Activated CD4-positive, alpha-beta T cell treated with anti-CD3 and anti-CD28 coated beads, Interleukin-2, amount 50 U/mL, for 48 hours (primary cell): ENCODE measurements around the gene IGSF9B.

Experiments used
- DNase-seq, 2 experiments: peaks; one replicate each; pipeline ENCODE4 v3.0.0-alpha.2; 2020

Gene IGSF9B

GRCh38 chr11:133984828-133985227 lies 28.1 kb upstream of the IGSF9B start:
- DNase-seq, result no peak

DNA sequence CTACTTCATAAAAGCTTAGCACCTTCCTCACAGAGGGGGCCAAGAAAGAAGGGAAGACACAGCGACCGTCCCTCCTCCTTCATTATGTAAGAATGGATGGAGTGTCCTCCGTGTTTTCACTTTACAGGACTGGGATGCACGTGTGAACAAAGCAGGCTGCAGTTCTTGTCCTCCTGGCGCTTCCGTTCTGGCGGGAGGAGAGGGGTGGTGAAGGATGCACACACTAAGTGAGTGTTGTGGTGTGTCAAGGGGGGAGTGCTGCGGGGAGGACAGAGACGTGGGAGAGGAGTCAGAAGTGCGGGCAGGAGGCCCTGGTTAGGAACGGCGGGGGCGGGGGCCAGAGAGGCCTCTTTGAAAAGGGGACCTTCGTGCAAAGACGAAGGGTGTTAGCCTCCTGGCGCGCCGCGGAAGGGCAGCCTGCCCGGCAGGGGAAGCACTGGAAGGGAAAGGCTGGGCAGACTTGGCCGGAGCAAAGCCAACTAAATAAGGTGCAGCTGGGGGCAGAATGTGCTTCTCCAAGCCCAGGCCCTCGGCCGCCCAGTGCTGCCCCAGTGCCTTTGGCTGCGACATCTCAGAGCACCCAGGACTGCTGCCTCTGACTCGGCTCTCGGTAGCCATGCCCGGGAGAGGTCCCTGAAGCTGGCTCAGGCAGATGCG lies 27.0 kb upstream of the IGSF9B start:
- DNase-seq, result no peak

DNA sequence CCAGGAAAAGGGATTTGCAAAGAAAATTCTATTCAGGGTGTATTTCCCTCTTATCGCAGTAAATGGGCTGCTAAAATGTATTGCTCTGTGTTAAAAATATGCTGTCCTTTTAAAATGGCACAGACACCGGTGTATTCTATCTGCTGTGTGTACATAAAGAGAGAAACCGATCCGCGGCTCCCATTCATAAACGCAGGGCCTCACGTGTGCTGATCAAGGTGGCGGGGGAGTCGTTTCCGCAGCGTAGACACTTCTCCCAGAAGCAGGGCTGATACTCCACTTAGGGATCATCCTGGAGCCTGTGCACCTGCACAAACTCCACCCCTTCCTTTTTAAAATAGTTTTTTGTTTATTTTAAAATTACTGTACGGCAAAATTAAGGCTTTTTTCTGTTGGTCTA lies 26.1 kb upstream of the IGSF9B start:
- DNase-seq, result no peak

DNA sequence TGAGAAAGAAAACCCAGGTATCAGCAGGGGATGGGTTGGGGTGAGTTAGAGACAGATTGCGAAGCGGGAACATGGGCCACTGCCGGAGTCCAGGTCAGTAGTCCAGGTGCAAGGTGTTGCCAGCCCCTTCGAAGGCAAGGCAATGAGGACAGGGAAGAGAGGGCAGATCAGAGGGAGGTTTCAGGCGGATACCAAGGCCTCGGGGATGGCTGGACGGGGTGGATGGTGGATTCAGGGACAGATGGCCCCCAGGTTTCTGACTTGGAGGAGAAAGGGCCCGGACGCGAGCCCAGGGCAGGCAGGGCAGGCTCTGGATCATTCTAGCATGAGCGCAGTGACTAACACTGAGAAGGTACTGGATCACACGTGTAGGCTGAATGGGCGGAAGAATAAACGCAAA lies 25.4 kb upstream of the IGSF9B start:
- DNase-seq, result no peak

DNA sequence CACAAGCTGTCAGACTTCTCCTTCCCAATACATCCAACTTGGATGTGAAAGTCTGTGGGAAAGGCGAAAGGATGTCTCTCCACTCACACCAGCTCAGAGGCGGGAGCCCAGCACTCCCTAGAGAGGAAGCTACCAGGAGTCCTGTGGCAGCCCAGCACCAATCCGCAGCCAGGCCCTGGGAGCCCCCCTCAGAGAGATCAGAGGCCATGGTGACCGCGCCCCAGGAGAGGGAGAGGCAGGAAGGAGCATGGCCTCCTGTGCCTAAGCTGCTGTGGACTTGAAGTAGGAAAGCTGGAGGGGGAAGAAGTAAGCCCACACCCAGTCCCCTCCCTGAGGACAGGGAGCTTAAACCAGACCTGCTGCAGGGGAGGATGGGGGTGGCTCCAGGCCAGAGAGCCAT lies 24.4 kb upstream of the IGSF9B start:
- no peak for DNase-seq

DNA sequence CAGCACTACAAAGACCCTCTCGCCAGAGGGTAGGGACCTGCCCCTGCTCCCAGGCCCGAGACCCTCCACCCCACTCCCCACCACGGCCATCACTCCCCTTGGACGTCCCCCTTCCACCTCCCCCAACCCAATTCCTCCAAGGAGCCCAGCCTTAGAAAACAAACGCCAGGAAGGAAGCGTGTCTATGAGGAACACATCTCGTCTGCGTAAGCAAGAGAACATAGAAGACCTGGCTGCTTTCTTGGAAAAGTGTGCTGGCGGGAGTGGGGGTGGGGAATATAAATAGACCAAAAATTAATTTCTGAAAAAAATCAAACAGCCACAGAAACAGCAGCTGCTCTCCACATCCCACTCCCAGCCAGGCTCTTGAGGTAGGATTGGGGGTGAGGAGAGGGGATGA lies 23.9 kb upstream of the IGSF9B start:
- no peak for DNase-seq

GRCh38 chr11:133978794-133979193 lies 22.0 kb upstream of the IGSF9B start:
- DNase-seq, result no peak

DNA sequence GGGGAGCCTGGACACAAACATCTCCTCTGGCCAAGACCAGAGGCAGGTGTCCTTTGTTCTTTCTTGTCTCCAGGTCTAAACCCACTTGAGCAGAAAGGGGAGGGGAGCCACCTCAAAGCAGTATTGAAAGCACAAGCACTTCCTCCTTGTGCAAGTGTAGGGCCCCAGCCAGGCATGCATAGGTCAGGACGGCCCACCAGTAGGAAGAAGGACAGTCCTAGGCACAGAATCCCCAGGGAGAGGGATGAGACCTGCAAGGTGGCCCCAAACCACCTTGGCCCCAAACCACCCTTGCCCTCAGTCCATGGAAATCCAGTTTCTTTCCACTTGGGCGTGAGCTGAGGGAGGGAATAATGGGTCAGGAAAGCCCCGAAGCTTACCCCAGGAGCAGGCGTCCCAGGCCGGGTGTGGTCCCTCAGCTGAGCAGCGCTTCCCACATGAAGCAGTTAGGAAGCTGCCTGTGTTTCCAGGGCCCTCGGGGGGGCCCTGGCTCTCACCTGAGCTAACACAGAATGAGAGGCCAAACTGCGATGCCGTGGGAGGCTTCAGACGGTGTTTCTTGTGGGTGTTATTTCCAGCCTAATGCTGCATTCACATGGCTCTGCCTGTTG lies 20.4 kb upstream of the IGSF9B start:
- DNase-seq, result no peak

- DNase-seq, result no peak
Measured at GRCh38 chr11:133975488-133975849, 18.7 kb upstream of the IGSF9B start.

- DNase-seq, result no peak
Measured at GRCh38 chr11:133974836-133975487, 18.2 kb upstream of the IGSF9B start.

DNA sequence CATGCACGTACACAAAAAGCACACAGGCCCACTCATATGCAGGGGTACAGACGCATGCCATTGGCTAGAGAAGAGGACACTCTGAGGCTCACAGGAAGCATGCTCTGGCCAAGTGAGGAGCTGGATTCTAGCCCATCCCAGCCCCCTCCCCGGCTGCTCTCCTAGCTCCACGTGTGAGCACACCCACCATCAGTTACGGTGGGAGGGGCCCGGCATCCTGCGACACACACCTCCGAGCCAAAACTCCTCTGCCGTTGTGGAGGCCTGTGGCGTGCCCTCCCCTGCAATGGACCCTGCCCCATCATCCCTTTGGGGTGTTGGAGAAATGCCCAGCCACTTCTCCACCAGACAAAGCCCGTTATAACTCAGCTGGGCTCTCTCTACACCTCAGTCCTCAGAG lies 15.1 kb upstream of the IGSF9B start:
- no peak for DNase-seq

DNA sequence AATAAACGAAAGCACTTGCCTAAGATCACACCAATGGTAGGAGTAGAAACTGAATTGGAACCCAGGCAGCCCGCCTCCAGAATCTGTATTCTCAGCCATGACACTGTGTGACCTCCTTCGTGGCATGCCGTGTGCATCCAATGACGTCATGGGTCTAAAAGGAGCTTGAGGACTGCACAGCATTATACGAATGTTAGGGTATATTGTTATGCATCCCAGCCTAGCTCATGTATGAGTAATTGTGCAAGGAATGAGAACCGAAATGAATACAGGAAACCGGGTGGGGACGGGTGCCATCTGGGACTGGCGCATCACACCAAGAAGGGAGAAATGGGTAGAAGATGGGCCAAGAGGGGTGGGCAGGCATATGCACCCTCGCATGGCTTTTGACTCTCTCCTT lies 12.3 kb upstream of the IGSF9B start:
- DNase-seq, result no peak

DNA sequence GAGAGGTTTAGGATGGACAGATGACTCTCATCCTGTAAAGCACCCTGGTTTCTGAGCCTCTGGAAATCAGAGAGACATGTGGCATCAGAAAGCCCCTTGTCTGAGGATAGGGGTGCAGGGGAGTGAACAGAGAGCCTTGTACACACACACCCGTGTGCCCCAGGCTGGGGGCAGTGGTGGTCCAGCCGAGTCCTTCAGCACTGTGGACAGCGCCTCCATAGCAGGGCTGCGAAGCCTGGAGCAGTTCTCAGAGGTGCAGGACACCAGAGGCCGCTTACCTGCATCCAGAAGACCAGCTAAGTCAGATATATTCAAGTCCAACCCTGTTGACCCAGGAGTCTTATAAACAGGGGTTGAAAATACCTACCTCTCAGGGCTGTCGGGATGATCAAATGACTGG lies 11.5 kb upstream of the IGSF9B start:
- DNase-seq, result no peak

- DNase-seq, result no peak
Measured at GRCh38 chr11:133967599-133968238, 11.0 kb upstream of the IGSF9B start.

DNA sequence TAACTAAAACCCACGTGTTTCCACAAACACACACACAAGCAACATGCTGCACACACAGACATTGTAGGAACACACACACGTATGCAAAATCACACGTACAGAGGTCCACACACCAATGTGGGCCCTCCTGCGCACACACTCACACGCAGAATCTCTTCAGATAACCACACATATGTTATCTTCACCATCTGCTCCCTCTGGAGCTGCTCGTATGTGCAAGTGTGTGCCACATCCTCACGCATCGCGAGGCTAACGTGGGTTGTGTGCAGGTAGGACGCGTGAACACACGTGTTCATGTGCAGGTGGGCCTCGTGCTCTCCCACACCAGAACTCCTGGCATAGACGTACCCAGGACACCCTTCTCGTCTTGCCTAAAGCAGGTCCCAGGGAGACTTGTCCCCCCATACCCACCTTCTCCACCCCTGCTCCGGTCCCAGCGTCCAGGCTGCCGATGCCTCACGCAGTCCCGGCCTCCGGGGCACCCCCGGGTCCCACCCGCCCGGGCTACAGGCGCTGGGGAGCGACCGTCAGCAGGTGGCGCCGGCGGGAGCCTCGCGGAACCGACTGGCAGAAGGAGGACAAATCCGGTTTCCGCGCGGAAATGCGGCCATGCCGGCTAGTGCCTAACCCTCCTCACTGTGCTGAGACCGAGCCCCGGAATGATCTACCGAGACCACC lies 10.3 kb upstream of the IGSF9B start:
- DNase-seq, result peak; percentile 77 to 81

DNA sequence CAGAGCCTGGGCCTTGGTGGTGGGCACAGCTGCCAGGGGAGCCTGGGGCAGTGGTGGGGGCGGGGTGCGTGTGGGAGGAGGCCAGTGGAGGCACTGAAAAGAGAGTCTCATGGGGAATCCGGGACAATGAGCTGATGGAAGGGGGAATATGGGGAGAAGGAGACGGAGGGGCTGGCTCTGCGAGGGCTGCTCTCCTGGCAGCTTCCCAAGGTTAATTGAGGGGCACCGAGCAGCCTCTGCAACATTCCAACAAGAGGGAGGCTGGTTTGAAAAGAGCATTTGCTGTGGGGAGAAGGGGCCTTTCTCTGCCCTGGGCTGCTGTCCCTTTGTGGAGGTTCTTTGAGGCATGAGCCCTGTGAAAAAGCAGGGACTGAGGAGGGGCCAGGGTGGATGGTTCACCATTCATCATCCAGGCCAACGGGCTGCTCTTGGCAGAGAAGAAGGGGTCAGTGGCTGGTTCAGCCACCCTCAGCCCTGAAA lies 9.4 kb upstream of the IGSF9B start:
- DNase-seq, result no peak

DNA sequence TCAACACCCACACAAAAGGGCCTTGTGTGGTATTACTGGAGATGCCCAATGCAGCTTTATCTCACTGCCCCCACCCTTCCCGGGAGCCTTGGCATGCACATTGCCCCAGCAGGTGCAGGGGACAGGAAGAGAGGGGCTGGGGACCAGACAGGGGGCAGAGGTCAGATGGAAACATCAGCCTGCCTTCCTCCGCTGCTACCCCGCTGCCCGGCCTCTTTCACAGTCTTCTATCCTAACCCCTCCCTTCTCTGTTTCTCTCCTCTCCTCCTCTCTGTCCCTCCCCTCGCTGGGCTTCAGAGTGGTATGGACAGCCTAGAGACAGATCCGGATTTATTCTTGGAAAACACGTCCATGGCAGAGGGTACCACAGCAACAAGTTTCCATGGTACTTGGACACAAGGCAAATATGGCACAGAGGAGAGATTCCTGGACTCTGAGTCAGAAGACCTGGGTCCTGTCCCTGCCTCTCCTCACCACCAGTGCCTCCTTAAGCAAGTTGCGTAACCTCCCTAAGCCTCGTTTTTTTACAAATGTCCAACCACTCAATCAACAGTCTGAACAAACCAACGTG lies 8.3 kb upstream of the IGSF9B start:
- no peak for DNase-seq

GRCh38 chr11:133964356-133964755 lies 7.6 kb upstream of the IGSF9B start:
- no peak for DNase-seq

- no peak for DNase-seq
Measured at GRCh38 chr11:133961890-133962289, 5.1 kb upstream of the IGSF9B start.

DNA sequence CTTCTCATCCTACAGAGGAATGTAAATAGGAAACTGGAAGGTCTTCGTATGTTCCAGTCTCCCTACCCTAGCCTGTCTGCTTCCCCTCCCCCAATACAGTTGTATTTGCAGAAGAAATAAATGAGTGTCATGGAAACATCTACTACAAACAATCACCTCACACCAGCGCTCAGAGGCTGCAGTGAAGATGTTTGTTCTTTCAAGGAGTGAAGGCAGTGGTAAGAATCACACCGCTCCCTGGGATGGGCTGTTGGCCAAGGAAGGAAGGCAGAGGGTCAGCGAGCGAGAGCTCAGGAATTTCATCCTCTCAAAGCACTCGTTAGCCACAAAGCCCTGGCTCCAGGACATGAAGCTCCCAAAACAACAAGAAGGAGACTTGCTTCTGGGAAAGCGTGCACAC lies 1.1 kb upstream of the IGSF9B start:
- no peak for DNase-seq

DNA sequence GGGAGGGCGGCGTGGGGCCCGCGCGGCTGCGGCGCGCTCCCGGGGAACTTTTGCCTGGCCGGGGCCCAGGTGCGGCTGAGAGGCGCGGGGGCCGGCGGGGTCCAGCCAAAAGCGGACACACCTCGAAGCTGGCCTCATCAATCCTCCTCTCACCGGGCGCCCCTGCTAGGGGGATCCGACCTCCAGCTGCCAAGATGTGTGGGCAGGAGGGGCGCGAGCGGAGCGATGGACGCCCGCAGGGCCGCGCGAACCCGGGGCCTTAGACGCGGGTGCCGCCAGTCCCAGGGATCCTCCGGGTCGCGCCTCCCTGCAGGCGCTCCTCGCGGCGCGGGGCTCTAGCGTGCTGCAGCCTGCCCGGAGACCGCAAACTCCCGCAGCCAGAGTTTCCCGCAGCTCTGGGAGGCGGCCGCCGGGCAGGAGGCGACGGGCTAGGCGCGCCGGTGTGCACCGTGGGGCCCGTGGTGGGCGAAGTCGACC lies 785 bp downstream of the IGSF9B start:
- peak; percentile 18 to 19 for DNase-seq

DNA sequence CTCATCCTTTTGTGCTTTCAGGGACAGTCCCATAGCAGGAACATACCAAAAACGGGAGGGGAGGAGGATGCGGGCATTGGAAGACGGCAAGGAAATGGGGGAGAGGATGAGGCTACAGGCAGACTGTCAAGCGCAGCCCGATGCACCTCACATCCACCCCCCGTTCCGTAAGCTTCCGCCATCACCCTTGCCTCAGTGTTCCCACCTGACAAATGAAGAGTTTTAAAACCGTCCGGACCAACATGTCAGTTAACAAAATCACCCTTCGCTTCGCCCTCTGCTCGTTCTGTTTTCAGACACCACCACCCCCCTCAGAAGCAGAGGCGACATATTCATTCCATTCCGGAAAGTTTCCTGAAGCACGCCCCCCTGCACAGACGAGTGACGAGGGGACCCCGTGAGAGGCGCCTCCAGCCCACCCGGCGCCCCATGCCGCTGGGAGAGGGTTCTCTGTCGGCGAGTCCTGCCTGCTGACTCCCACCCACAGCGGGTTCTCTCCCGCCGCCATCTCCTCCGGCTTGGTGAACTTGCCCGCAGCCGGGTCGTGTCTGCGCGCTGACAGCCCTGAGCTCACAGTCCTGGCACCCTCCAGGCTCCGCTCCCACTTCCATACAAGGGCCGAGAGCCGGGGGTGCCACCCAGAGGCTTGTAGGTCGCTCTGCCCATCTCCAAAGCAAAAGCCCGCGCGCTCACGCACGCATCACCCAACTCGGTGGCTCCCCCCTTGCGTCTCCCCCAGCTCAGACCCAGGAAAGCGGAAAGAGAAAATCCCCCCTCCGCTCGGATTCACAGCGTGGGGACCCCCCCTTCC lies 1.5 kb downstream of the IGSF9B start:
- peak; percentile 50 to 63 for DNase-seq
